Uterus (tissue), 4 donors: ENCODE measurements around the gene CNIH2. TPM values are rescaled to one million over a fixed set of nuclear protein-coding genes. Genes with fewer than 3 reads are reported as not detected.

Experiments
- DNase-seq, 2 donors: peaks; one replicate each; pipeline ENCODE4 v3.0.0-alpha.2; 2019 to 2020
- H3K27ac ChIP-seq, 2 donors: fragments of 200-600 bp; sonication (generic); 1 replicate in 1 of 2; 2 replicates in 1 of 2; pipeline ENCODE4 v1.5.1; 2016 to 2018
- H3K27me3 ChIP-seq, 2 donors: fragments of 200-600 bp; sonication (generic); one replicate each; pipeline ENCODE4 v1.5.1; 2018 to 2019; ENCODE audit warnings: control low read depth in 1 of 2
- H3K36me3 ChIP-seq, 2 donors: fragments of 200-600 bp; sonication (generic); one replicate each; pipeline ENCODE4 v1.5.1; 2019; ENCODE audit warnings: control low read depth in 1 of 2
- H3K4me1 ChIP-seq, 2 donors: fragments of 200-600 bp; sonication (generic); one replicate each; pipeline ENCODE4 v1.5.1; 2018 to 2019; ENCODE audit warnings: control low read depth in 1 of 2
- H3K4me3 ChIP-seq, 2 donors: fragments of 200-600 bp; sonication (generic); 1 replicate in 1 of 2; 2 replicates in 1 of 2; pipeline ENCODE4 v1.5.1; 2018 to 2019; ENCODE audit warnings: mild to moderate bottlenecking in 1 of 2
- H3K9me3 ChIP-seq, 2 donors: fragments of 200-600 bp; sonication (generic); one replicate each; pipeline ENCODE4 v1.5.1; 2019; ENCODE audit warnings: control low read depth in 1 of 2
- POLR2A ChIP-seq, 2 donors: fragments of 450-650 bp; IDR thresholded peaks; one replicate each; pipeline ENCODE4 v1.6.1; 2016; ENCODE audit warnings: antibody characterized with exemption in 2 of 2, mild to moderate bottlenecking in 1 of 2, moderate library complexity in 1 of 2
- intact Hi-C: fragments of 100-400 bp; cut with DNase I; formaldehyde crosslinking; loops from one replicate; pipeline ENCODE4 v1.15.1; 2023; ENCODE audit warnings: low total_unique reads
- total RNA-seq, 4 donors: library from RNA; depleted of rRNA in 3 of 4; stranded (reverse); fragments of >200 nt in 3 of 4; gene quantifications; one replicate each; pipeline versions ENCODE4 v1.1.0 to v1.2.4, GENCODE V29; 2014 to 2023
- TF ChIP-seq, protein P1 (sequence below), 4 experiments: fragments of 200-600 bp in 2 of 4; fragments of 450-650 bp in 2 of 4; sonication (generic) in 2 of 4; IDR thresholded peaks; one replicate each; pipeline ENCODE4 v1.5.1; 2016 to 2019; ENCODE audit warnings: antibody characterized with exemption in 4 of 4, mild to moderate bottlenecking in 2 of 4, moderate library complexity in 1 of 4
- donor health status: DM: yes; HTN: yes; CAD: no.

Gene CNIH2
- total RNA-seq, 4 donors from 2014 or later = 1.2 to 1.5 TPM; not detected in 2

DNA sequence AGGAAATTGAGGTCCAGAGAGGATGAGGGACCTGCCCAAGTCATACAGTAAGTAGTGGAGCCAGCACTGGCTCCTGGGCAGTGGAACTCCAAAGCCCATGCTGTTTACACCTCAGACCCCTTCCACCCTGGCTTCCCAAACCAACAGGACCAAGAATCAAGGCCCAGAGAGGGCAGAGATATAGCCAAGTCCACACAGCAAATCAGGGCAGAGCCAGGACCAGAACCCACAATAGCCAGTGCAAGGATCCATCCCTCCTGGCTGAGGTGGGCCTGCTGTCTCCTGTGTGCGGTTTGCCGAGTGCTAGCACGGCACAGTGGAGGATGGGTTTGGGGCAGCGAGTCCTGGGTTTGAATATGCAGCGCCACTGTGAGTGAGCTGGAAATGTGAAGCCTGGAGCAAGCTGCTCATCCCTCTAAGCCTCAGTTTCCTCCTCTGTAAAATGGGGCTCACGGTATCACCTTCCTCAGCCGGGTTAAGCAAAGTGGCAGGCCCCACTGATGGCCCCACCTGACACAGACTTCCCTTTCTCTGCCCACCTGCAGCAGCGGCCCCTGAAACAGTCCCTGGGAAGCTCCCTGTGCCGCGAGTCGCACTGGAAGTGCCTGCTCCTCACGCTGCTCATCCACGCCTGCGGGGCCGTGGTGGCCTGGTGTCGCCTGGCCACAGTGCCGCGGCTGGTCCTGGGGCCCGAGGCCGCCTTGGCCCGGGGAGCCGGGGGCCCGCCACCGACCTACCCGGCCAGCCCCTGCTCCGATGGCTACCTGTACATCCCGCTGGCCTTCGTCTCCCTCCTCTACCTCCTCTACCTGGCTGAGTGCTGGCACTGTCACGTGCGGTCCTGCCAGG lies 16.0 kb downstream of the CNIH2 start:
- Histone ChIP-seq H3K4me3 (no peak overlapping the region), H3K9me3 (no peaks in the 10 kb centered on the region), H3K36me3 (no peaks in the 10 kb centered on the region), H3K4me1 (peaks cover 0 to 13% of the 10 kb centered on the region in 2 donors), H3K27ac (no peak overlapping the region), H3K27me3 (peaks cover 7 to 13% of the 10 kb centered on the region in 2 donors)
- no peak for DNase-seq
- TF ChIP-seq, protein P1, sequence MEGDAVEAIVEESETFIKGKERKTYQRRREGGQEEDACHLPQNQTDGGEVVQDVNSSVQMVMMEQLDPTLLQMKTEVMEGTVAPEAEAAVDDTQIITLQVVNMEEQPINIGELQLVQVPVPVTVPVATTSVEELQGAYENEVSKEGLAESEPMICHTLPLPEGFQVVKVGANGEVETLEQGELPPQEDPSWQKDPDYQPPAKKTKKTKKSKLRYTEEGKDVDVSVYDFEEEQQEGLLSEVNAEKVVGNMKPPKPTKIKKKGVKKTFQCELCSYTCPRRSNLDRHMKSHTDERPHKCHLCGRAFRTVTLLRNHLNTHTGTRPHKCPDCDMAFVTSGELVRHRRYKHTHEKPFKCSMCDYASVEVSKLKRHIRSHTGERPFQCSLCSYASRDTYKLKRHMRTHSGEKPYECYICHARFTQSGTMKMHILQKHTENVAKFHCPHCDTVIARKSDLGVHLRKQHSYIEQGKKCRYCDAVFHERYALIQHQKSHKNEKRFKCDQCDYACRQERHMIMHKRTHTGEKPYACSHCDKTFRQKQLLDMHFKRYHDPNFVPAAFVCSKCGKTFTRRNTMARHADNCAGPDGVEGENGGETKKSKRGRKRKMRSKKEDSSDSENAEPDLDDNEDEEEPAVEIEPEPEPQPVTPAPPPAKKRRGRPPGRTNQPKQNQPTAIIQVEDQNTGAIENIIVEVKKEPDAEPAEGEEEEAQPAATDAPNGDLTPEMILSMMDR (IDR thresholded peaks at IDR 0.05) = no peak
- no peak for TF ChIP-seq POLR2A (IDR thresholded peaks at IDR 0.05)
- intact Hi-C loops = no loop called here

DNA sequence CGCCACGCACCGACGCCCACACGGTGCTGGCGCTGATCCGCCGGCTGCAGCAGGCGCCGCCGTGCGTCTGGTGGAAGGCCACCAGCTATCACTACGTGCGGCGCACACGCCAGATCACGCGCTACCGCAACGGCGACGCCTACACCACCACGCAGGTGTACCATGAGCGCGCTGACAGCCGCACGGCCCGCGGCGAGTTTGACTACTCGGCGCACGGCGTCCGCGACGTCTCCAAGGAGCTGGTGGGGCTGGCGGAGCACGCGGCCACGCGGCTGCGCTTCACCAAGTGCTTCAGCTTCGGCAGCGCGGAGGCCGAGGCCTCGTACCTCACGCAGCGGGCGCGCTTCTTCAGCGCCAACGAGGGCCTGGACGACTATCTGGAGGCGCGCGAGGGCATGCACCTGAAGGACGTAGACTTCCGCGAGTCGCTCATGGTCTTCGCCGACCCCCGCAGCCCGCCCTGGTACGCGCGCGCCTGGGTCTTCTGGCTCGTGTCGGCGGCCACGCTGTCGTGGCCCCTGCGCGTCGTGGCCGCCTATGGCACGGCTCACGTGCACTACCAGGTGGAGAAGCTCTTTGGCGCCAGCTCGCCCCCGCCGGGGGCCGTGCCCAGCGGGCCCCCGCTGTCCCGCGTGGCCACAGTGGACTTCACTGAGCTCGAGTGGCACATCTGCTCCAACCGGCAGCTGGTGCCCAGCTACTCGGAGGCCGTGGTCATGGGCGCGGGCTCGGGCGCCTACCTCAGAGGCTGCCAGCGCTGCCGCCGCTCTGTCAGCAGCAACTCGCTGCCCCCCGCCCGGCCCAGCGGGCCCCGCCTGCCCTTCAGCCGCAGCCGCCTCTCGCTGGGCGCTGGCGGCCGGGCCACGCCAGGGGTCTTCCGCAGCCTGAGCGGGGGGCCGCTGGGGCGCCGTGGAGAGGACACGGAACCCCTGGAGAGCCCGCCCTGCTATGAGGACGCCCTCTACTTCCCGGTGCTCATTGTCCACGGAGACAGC lies 16.9 kb downstream of the CNIH2 start:
- Histone ChIP-seq H3K4me1 (peaks cover 0 to 7% of the 10 kb centered on the region in 2 donors), H3K9me3 (no peaks in the 10 kb centered on the region), H3K4me3 (no peak overlapping the region), H3K36me3 (no peaks in the 10 kb centered on the region), H3K27ac (no peak overlapping the region), H3K27me3 (peaks cover 7 to 13% of the 10 kb centered on the region in 2 donors)
- no peak for TF ChIP-seq POLR2A (IDR thresholded peaks at IDR 0.05)
- TF ChIP-seq, protein P1 (IDR thresholded peaks at IDR 0.05) = no peak
- intact Hi-C loops = no loop called here
- DNase-seq = no peak

DNA sequence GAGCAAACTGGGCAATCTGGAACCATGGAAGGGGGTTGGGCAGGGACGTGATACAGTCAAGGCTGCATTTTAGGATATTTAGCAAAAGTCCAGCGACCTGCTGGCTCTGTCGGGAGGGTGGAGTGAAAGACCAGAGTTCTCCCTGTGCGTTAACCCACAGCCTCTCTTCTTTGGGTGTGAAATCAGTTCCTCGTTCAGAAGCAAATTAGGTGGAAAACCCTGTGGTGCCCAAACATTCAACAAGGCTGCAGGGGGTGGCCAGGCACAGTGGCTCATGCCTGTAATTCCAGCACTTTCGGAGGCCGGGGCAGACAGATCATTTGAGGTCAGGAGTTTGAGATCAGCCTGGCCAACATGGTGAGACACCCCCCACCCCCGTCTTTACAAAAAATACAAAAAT lies 19.6 kb downstream of the CNIH2 start:
- Histone ChIP-seq H3K27me3 (peaks cover 0 to 13% of the 10 kb centered on the region in 2 donors), H3K36me3 (no peaks in the 10 kb centered on the region), H3K27ac (no peak overlapping the region), H3K9me3 (no peaks in the 10 kb centered on the region), H3K4me3 (no peak overlapping the region), H3K4me1 (no peaks in the 10 kb centered on the region)
- TF ChIP-seq, protein P1 (IDR thresholded peaks at IDR 0.05) = no peak
- TF ChIP-seq POLR2A (IDR thresholded peaks at IDR 0.05) = no peak
- intact Hi-C loops = no loop called here
- DNase-seq = no peak

DNA sequence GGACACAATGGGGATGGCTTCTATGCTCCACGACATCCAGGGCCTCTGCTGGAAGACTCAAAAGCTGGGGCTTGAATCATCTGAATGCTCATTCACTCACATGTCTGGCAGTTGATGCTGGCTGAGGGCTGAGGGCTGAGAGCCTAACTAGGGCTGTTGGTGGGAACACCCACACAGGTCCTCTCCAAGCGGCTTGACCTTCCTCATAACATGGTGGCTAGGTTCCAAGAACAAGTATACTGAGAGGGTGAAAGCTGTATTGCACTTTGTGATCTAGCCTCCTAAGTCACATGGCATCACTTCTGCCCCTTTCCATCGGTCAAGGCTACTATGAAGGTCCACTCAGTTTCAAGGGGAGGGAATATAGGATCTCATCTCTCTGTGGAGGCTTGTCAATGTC lies 21.2 kb downstream of the CNIH2 start:
- Histone ChIP-seq H3K4me1 (no peaks in the 10 kb centered on the region), H3K27ac (no peak overlapping the region), H3K27me3 (no peaks in the 10 kb centered on the region), H3K9me3 (no peaks in the 10 kb centered on the region), H3K4me3 (no peak overlapping the region), H3K36me3 (no peaks in the 10 kb centered on the region)
- no peak for TF ChIP-seq POLR2A (IDR thresholded peaks at IDR 0.05)
- TF ChIP-seq, protein P1 (IDR thresholded peaks at IDR 0.05) = no peak
- intact Hi-C loops = no loop called here
- no peak for DNase-seq
